GM21737 (cell line): Measurements from ENCODE around the gene RAB8A.

Source experiments
- ATAC-seq: cut with Tn5 transposase; IDR thresholded peaks from one replicate; pipeline ENCODE4 v1.9.1; 2021; ENCODE audit warnings: mild to moderate bottlenecking, moderate library complexity; ENCODE audit not compliant: unreplicated experiment

Gene RAB8A

DNA sequence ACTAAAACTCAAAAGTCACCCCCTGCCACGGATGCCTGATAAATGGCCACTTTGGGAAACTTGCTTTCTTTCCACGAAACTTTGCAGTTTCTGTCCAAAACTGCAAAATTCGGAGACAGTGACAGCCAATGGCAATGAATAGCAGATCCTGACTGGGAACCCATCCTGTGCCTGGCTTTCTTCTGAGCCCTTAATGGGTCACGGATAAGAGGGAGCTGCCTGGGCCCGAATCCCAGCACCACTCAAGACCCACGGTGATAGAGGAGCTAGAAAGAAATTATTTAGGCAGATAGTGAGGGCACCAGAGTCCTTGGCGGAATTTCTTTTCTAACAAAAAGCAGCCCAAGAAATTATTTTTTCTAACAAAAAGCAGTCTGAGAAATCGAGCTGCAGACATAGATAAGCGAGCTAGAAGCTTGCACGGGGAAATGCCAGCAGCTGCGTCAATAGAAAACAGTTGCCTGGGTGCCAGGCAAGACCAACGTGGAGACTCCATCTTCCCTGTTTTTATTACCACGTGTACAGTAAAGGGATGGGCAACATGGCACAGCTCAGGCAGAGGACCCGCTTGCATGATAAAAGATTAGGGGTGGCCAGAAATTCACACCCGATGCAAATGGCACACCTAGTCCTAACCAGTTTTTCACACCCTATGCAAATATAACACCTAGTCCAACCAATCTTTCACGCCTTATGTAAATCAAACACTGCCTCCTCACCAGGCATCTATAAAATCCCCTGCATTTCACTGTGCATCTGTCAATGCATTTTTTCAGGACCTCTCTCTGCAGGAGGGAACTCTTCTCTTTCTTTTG is 24.7 kb downstream of the RAB8A start:
- no peak for ATAC-seq

DNA sequence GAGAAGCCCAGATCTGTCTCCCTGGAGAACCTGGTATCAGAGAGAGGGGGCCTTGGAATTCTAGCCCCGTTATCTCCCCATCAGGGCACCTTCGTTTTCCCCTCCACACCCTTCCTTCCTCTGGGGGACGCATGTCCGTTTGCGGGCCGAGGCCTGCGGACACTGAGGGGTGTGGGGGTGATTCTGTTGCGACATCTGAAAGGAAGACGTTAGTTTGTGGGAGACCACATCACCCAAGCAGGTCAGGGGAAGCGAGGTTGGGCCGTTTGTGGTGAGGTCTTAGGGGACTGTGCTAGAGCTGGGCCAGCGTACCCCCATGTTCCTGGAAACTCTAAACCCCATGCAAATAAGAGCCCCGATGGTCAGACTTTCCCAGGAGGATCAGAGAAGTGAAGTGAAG is 28.1 kb downstream of the RAB8A start:
- ATAC-seq = no peak

- ATAC-seq = peak; percentile 40
These were observed 29.4 kb downstream of the RAB8A start for GRCh38 chr19:16141043-16141442.

DNA sequence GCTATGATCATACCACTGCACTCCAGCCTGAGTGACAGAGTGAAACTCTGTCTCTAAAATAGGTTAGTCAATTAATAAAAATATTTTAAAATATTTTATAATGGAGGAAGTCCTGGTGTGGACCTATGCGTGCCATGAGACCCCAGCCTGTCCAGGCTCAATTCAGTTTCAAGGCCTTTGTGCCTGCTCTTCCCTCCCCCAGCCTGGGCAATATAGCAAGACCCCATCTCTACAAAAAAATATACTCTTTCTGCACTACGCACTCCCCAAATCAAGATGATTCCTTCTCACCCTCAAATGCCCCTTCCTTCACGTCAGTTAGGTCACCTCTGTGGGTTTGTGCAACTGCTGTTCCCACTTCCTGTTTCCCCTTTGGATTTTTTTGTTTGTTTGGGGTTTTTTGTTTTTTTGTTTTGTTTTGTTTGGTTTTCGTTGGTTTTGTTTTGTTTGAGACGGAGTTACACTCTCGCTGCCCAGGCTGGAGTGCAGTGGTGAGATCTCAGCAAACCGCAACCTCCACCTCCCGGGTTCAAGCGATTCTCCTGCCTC is 30.4 kb downstream of the RAB8A start:
- no peak for ATAC-seq

- ATAC-seq = peak; percentile 66
These were observed 31.9 kb downstream of the RAB8A start, which contains the start of gene HSH2D for GRCh38 chr19:16143399-16144215. Gene HSH2D (plus strand): TSS chr19:16143685. CDS start chr19:16148751, 5,066 bp downstream.

DNA sequence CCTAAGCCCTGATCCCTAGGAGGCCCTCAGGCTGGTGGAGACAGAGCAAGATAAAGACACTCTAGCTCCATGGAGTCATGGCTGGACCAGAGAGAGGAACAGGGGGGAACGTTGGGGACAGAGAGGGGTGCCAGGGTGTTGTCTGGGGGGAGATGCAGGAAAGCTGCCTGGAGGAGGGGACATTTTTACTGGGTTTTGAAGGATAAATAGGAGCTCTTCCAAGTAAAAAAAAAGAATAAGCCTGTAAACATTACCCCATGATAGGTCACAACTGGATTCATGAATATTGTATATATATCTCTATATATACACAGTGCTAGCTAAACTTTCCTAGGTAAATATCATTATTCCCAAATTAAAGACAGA is 32.5 kb downstream of the RAB8A start:
- ATAC-seq = no peak

DNA sequence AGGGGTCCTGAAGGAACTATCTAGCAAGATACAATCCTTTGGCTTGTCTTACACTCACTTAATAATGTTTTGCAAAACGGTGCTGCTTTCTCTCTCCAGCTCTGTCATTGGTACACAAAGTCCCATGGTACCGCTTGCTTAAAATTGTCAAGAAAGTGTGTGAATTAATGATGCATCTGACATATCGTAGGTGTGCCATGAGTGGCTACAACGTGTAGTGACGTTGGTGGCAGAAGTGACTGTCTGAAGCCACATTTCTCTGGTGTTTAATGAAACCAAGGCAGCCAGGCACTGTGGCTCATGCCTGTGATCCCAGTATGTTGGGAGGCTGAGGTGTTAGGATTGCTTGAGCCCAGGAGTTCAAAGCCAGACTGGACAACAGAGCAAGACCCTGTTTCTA is 34.4 kb downstream of the RAB8A start:
- ATAC-seq = no peak

DNA sequence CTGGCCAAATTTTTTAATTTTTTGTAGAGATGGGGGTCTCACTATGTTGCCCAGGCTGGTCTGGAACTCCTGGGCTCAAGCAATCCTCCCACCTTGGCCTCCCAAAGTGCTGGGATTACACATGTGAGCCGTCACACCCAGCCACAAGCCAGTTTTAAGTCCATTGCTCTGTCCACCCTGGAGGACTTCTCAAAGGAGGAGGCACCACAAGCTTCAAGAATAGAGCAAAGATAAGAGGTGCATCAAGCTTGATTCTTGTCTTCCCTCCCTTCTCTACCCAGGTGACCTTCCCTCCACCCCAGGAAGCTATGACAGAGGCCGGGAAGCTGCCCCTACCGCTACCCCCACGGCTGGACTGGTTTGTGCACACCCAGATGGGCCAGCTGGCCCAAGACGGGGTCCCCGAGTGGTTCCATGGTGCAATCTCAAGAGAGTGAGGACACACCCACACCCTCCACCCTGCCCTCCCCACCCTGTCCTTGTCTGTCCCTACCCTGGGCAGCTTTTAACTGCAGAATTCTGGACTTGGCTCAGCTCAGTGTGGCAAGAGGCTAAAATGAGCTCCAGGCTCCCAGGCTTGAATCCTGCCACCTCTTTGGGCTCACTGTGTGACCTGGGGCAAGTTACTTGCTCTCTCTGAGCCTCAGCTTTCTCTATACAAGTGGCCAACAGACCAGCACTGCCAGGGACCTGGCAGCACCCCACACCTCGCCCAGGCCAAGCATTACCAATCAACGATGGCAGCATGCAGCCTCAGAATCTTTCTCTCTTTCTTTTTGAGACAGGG is 36.9 kb downstream of the RAB8A start:
- ATAC-seq = no peak

DNA sequence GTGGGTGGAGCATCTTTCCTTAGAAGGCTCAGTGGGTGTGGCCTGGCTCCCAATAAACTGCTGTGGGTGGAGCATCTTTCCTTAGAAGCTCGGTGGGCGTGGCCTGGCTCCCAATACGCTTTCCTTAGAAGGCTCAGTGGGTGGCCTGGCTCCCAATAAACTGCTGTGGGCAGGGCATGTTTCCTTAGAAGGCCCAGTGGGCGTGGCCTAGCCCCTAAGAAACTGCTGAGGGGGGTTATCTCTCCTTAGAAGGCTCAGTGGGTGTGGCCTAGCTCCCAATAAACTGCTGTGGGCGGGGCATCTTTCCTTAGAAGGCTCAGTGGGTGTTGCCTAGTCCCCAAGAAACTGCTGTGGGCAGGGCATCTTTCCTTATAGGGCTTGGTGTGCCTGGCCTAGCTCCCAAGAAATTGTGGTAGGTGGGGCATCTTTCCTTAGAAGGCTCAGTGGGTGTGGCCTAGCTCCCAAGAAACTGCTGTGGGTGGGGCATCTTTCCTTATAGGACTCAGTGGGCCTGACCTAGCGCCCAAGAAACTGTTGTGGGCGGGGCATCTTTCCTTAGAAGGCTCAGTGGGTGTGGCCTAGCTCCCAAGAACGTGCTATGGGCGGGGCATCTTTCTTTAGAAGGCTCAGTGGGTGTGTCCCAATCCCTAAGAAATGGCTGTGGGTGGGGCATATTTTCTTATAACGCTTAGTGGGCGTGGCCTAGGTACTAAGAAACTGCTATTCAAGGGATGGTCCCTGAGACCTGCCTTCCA is 42.1 kb downstream of the RAB8A start:
- ATAC-seq = no peak

GRCh38 chr19:16154557-16154956 is 42.9 kb downstream of the RAB8A start:
- ATAC-seq = no peak

GRCh38 chr19:16155128-16155527 is 43.4 kb downstream of the RAB8A start:
- no peak for ATAC-seq

DNA sequence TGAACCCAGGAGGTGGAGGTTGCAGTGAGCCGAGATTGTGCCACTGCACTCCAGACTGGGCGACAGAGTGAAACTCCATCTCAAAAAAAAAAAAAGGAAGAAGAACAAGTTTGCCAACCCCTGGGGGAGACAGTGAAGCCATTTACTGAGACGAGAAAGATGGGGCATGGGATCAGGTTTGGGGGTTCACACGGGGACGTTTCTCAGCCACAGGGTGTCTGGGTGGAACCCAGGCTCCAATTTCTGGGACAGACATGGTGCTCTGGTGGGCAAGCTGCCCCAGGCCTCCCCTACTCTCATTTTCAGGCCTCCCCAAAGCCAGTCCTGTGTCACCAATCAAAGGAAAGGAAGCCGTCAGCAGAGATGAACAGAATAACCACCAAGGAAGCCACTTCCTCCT is 45.2 kb downstream of the RAB8A start:
- no peak for ATAC-seq

DNA sequence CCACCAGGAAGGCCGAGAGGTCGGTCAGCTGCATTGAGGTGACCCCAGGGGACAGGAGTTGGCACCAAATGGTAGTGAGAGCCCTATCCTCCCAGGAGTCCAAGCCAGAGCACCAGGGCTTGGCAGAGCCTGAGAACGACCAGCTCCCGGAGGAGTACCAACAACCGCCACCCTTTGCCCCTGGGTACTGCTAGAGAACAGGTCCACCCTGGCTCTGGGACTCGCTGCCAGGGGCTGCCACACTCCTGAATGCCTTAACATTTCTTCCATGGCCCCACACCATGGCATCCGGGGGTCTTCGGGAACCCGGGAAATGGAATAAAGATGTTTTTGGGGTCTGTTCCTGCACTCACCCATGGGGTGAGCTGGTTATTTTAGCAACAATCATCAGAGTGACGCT is 45.9 kb downstream of the RAB8A start:
- ATAC-seq = no peak

- no peak for ATAC-seq
These were observed 48.0 kb downstream of the RAB8A start for GRCh38 chr19:16159655-16160054.

GRCh38 chr19:16160445-16160942 is 48.8 kb downstream of the RAB8A start:
- no peak for ATAC-seq

- ATAC-seq = no peak
These were observed 49.4 kb downstream of the RAB8A start for GRCh38 chr19:16160943-16161560.

DNA sequence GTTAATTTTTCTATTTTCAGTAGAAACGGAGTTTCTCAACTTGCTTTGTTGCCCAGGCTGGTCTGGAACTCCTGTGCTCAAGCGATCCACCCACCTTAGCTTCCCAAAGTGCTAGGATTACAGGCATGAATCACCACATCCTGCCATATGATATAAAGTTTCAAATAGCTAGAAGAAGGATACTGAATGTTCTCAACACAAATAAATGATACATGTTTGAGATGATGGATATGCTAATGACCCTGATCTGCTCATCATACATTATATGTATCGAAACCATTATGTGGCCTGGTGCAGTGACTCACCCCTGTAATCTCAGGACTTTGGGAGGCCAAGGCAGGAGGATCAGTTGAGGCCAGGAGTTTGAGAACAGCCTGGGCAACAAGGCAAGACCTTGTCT is 50.2 kb downstream of the RAB8A start:
- ATAC-seq = no peak

DNA sequence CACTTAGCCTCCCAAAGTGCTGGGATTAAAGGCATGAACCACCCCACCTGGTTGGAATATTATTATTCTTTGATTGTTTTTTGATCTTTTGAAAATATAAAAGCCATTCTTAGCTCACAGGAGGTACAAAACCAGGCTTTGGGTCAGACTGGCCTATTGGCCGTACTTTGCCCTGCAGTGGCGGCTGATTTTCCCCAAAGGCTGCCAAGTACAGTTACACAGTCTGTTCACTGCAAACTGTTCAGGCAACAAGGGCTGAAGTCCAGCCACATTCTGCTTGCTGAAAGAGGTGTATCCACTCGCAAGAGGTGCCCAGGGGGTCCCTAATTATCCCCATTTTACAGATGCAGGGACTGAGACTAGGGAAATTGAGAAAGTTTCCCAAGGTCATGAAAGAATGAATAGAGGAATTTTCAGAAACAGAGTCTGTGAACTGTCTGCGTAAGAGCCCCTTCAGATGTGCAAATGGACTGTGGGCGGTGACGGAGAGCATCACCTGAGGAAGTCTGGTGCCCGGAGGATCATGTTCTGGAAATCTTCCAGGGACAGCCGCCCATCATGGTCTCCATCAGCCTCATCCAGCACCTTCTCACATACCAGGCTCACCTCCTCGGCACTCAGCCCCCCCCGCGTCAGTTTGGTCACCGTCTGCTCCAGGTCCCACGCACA is 52.7 kb downstream of the RAB8A start:
- ATAC-seq = no peak

DNA sequence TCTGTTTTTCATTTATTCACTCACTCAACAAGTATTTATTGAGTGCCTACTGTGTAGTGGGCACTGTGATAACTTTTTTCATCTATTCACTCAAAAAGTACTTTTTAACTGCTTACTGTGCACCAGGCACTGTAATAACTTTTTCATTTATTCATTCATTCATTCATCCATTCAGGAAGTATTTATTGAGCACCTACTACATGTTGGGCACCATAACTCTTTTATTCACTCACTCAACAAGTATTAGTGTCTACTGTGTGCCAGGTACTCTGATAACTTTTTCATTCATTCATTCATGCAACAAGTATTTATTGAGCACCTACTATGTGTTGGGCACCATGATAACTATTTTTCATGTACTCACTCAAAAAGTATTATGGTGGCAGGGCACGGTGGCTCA is 54.7 kb downstream of the RAB8A start:
- no peak for ATAC-seq
